Measurements from ENCODE around the gene VDAC2.

- TF ChIP-seq EZH2phosphoT487 (IDR thresholded peaks at IDR 0.05; ENCODE audit: insufficient read depth, low read depth) (no peak), EZH2 (IDR thresholded peaks at IDR 0.05; ENCODE audit: insufficient read depth, poor library complexity, severe bottlenecking) (no peak)
These were observed 18.2 kb downstream of the VDAC2 start for GRCh38 chr10:75228834-75229233.
